ENCODE measurements around the gene UBL3. TPM values are rescaled to one million over a fixed set of nuclear protein-coding genes. Genes with fewer than 3 reads are reported as not detected.

UBL3 gene
- total RNA-seq, 1 donor from 2014 or later: 23.0 TPM

GRCh38 chr13:29849071-29849631 is 1.3 kb downstream of the UBL3 start:
- DNase-seq (ENCODE audit: low read depth): no peak
- Histone ChIP-seq H3K27me3 (ENCODE audit: control insufficient read depth, insufficient read depth, low read length) (no peaks in the 10 kb centered on the region), H3K4me3 (ENCODE audit: low read depth, low read length) (peak overlapping the region; percentile 73), H3K36me3 (ENCODE audit: control insufficient read depth, insufficient read depth, low read length) (no peaks in the 10 kb centered on the region)
- no peak for TF ChIP-seq CTCF (IDR thresholded peaks at IDR 0.05; ENCODE audit: insufficient read depth, low read length, poor library complexity, severe bottlenecking)

GRCh38 chr13:29847501-29847983 is 2.9 kb downstream of the UBL3 start:
- DNase-seq (ENCODE audit: low read depth): no peak
- TF ChIP-seq CTCF (IDR thresholded peaks at IDR 0.05; ENCODE audit: insufficient read depth, low read length, poor library complexity, severe bottlenecking): no peak
- H3K4me3 ChIP-seq (ENCODE audit: low read depth, low read length): peak overlapping the region; percentile 48
- H3K27me3 ChIP-seq (ENCODE audit: control insufficient read depth, insufficient read depth, low read length): no peaks in the 10 kb centered on the region
- no peaks in the 10 kb centered on the region for H3K36me3 ChIP-seq (ENCODE audit: control insufficient read depth, insufficient read depth, low read length)

DNA sequence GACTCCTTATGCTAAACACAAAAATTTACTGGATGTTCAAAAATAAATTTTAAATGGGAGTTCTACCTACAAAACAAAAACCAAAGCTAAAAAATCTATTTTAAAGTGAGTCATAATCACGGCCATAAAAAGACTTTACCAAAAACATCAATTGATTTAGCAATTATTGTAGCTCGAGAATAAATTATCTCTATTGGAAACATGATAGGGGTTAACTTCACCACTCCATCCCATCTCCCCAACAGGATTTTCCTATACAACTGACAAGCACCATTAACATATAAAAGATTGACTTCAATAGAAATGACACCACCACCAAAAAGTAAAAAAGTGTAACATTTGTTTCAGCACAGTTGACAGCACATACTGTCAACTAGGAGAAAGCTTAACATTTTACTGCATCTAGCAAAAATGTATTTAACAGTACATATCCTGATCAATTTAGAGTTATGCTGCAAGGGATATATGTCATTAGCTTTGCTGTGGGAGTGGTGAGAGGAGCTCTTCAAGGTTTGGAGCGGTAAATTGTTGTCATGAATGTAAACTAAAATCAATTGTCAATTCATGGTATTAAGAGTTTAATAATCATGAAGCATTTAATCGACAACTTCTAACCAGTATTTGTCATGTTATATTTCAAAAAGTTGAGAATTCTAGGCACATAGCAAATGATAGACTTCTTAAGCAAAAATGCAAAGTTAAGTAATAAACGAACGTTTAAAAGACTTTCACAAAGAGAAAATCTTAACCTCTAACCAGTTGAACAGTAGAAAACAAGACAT is 3.8 kb downstream of the UBL3 start:
- Histone ChIP-seq H3K36me3 (ENCODE audit: control insufficient read depth, insufficient read depth, low read length) (no peaks in the 10 kb centered on the region), H3K27me3 (ENCODE audit: control insufficient read depth, insufficient read depth, low read length) (no peaks in the 10 kb centered on the region), H3K4me3 (ENCODE audit: low read depth, low read length) (peak overlapping the region; percentile 48)
- no peak for DNase-seq (ENCODE audit: low read depth)
- no peak for TF ChIP-seq CTCF (IDR thresholded peaks at IDR 0.05; ENCODE audit: insufficient read depth, low read length, poor library complexity, severe bottlenecking)

GRCh38 chr13:29845440-29846056 is 4.9 kb downstream of the UBL3 start:
- H3K27me3 ChIP-seq (ENCODE audit: control insufficient read depth, insufficient read depth, low read length): no peaks in the 10 kb centered on the region
- no peaks in the 10 kb centered on the region for H3K36me3 ChIP-seq (ENCODE audit: control insufficient read depth, insufficient read depth, low read length)
- no peak overlapping the region for H3K4me3 ChIP-seq (ENCODE audit: low read depth, low read length)
- DNase-seq (ENCODE audit: low read depth): no peak
- TF ChIP-seq CTCF (IDR thresholded peaks at IDR 0.05; ENCODE audit: insufficient read depth, low read length, poor library complexity, severe bottlenecking): peak; percentile 23

- Histone ChIP-seq H3K27me3 (ENCODE audit: control insufficient read depth, insufficient read depth, low read length) (no peaks in the 10 kb centered on the region), H3K36me3 (ENCODE audit: control insufficient read depth, insufficient read depth, low read length) (no peaks in the 10 kb centered on the region), H3K4me3 (ENCODE audit: low read depth, low read length) (no peak overlapping the region)
- DNase-seq (ENCODE audit: low read depth): no peak
- no peak for TF ChIP-seq CTCF (IDR thresholded peaks at IDR 0.05; ENCODE audit: insufficient read depth, low read length, poor library complexity, severe bottlenecking)
Measured at GRCh38 chr13:29844441-29844840, 6.0 kb downstream of the UBL3 start.

Measured in kidney epithelial cell (primary cell).